C4-2B (cell line): Measurements from ENCODE around the gene RHBDL1.

ENCODE experiments used
- H3K27ac ChIP-seq: fragments of 450-650 bp; 2 replicates; pipeline ENCODE4 v1.5.1; 2017
- CTCF ChIP-seq: fragments of 450-650 bp; conservative IDR thresholded peaks from 2 replicates; pipeline ENCODE4 v1.5.1; 2017; ENCODE audit warnings: mild to moderate bottlenecking
- ZFX ChIP-seq: fragments of 450-650 bp; IDR thresholded peaks from 2 replicates; pipeline ENCODE4 v1.6.1; 2017

The RHBDL1 gene

GRCh38 chr16:721765-722540 lies 46.5 kb downstream of the RHBDL1 start:
- no peak for TF ChIP-seq CTCF
- TF ChIP-seq ZFX = peak; percentile 42; the same call in 1 of the 2 replicates
- H3K27ac ChIP-seq = peak overlapping the region; percentile 100

DNA sequence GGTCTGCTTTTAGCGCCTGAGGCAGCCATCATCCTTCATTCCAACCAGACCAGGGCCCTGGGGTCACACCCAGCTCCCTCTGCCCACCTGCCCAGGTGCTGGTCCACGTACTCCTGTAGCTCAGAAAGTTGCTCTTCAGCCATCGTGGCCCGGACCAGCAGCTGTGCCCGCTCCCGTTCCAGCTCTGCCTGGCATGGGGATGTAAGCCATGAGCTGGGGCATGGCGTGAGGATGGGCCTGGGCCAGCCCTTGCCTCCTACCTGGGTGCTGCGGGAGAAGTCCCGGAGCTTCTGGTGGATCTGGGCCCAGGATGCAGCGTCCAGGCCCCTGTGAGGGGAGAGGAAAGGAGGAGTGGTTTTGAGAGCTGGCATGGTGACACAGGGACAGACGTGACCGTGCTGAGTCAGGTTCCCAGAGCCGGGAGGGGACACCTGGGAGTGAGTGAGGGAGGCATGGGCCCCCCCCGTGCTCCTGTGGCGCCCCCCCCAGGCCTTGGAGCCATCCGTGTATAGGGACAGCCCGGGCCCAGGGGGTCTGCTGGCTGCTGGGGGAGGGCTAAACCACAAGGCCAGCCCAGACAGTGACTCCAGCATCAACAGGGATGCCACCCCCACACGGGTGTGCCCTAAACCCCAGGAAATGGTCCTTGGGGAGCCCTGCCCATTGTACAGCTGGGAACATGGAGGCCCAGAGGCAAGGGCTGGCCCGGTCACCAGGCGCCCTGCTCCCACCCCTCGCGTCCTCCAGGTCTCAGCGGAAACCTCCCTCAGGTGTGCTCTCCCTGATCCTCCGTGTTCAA lies 47.6 kb downstream of the RHBDL1 start:
- TF ChIP-seq ZFX (no peak), CTCF (no peak)
- H3K27ac ChIP-seq = peak overlapping the region; percentile 100

DNA sequence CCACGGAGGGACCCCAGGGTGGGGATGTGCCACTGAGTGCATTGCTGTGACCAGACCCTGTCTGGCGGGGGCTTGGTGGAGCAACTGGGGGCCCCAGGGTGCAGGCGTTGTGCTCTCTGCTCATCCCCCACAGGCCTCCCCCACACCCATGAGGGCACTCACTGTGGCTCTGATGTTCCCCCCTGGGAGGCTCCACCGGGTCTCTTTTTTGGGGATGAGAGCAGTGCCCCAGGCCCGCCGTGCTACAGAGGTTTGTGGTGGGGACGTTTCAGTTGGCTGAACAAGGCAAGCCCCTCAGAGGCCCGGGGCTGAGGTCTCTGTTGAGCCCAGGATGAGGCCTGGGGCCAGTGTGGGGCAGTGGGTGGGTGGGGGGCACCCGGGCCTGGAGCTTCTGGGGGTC lies 48.2 kb downstream of the RHBDL1 start:
- TF ChIP-seq CTCF (no peak), ZFX (no peak)
- peak overlapping the region; percentile 100 for H3K27ac ChIP-seq

GRCh38 chr16:724188-725040 lies 48.9 kb downstream of the RHBDL1 start:
- peak overlapping the region; percentile 100 for H3K27ac ChIP-seq
- TF ChIP-seq CTCF = no peak

GRCh38 chr16:725041-725376 lies 49.5 kb downstream of the RHBDL1 start:
- H3K27ac ChIP-seq = peak overlapping the region; percentile 100
- no peak for TF ChIP-seq CTCF
- no peak for TF ChIP-seq ZFX

DNA sequence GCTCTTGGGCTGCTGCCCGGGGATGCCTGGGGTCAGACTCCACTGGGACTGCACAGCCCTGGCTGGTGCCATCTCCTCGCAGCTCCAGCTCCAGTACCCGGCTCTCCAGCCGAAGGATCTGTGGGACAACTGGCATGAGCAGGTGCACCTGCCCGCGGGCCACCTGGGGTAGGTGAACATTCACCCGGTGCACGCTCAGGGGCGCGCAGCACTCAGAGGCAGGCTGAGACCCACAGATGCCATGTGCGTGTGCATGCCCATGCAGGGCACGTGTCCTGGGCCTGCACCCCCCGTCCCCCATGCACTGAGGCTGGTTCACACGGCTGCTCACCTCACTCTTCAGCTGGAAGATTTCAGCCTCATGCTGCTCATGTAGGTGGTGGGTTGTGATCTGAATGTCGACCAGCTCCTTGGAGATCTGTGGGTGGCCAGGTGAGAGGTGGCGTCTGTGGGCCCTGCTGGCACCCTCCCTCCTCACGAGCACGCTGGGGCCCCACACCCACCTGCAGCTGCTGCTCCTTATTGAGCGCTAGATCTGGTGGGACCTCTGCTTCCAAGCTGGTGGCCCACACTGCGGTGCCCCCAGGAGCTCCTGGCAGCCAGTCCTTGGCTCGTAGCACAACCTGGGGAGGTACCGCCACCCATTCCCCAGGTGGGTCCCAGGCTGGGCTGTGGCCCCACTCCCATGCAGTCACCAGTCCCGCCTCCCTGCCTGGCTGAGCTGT lies 50.2 kb downstream of the RHBDL1 start:
- TF ChIP-seq ZFX (no peak), CTCF (no peak)
- H3K27ac ChIP-seq = peak overlapping the region; percentile 100
